Mesothelial cell of epicardium (in vitro differentiated cells): ENCODE data around the gene TTF1. TPM values are rescaled to one million over a fixed set of nuclear protein-coding genes. Genes with fewer than 3 reads are reported as not detected.

Experiments
- DNase-seq, 2 experiments: peaks; one replicate each; pipeline ENCODE4 v3.0.0; 2021; ENCODE audit warnings: low spot score in 2 of 2; ENCODE audit not compliant: unreplicated experiment in 2 of 2
- H3K27ac Mint-ChIP-seq: 2 replicates; pipeline ENCODE4 v1.8.0; 2021; ENCODE audit warnings: mixed read lengths
- H3K27me3 Mint-ChIP-seq: 2 replicates; pipeline ENCODE4 v1.8.0; 2021; ENCODE audit warnings: low read depth, mixed read lengths
- H3K36me3 Mint-ChIP-seq: 2 replicates; pipeline ENCODE4 v1.8.0; 2021; ENCODE audit warnings: mixed read lengths
- H3K4me1 Mint-ChIP-seq: 2 replicates; pipeline ENCODE4 v1.8.0; 2021; ENCODE audit warnings: mixed read lengths
- H3K4me3 Mint-ChIP-seq: 2 replicates; pipeline ENCODE4 v1.8.0; 2021; ENCODE audit warnings: mild to moderate bottlenecking, moderate library complexity, mixed read lengths
- H3K9me3 Mint-ChIP-seq: 2 replicates; pipeline ENCODE4 v1.8.0; 2021; ENCODE audit warnings: mixed read lengths
- total RNA-seq: library from RNA; stranded (reverse); gene quantifications from 3 replicates; pipeline ENCODE4 v1.2.1, GENCODE V29; 2021
- TF ChIP-seq, protein P1 (sequence below): fragments of 200-600 bp; sonication (generic); IDR thresholded peaks from one replicate; pipeline ENCODE4 v1.5.0; 2021; ENCODE audit warnings: antibody characterized with exemption; ENCODE audit not compliant: unreplicated experiment

The TTF1 gene
- total RNA-seq, 1 donor from 2014 or later, result 14.1 TPM

DNA sequence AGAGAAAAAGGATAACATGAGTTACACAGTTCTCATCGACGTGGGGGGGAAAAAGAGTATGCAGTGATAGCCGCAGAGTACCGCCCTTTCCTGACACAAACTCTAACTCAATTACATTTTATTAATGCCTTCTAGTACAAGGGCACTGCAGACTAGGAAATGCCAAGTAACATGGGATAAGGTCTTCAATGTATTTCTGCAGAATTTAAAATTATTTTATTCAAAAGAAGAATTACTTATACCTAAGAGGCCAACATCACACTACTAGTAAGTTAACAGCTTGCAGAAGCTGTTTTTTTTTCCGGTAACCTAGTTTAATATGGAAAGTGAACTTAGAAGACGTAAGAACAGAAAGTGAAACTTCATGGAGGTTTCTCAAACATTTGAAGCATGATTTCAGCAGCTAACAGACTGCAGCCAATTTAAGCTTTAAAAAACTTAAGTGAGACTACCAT lies 55.8 kb downstream of the TTF1 start:
- DNase-seq, result no peak
- H3K4me1 Mint-ChIP-seq, result peaks cover 26% of the 10 kb centered on the region
- H3K27ac Mint-ChIP-seq, result no peak overlapping the region
- H3K27me3 Mint-ChIP-seq, result no peaks in the 10 kb centered on the region
- no peaks in the 10 kb centered on the region for H3K9me3 Mint-ChIP-seq
- no peak overlapping the region for H3K4me3 Mint-ChIP-seq
- TF ChIP-seq, protein P1, sequence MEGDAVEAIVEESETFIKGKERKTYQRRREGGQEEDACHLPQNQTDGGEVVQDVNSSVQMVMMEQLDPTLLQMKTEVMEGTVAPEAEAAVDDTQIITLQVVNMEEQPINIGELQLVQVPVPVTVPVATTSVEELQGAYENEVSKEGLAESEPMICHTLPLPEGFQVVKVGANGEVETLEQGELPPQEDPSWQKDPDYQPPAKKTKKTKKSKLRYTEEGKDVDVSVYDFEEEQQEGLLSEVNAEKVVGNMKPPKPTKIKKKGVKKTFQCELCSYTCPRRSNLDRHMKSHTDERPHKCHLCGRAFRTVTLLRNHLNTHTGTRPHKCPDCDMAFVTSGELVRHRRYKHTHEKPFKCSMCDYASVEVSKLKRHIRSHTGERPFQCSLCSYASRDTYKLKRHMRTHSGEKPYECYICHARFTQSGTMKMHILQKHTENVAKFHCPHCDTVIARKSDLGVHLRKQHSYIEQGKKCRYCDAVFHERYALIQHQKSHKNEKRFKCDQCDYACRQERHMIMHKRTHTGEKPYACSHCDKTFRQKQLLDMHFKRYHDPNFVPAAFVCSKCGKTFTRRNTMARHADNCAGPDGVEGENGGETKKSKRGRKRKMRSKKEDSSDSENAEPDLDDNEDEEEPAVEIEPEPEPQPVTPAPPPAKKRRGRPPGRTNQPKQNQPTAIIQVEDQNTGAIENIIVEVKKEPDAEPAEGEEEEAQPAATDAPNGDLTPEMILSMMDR, result no peak
- H3K36me3 Mint-ChIP-seq, result peaks cover 26% of the 10 kb centered on the region

DNA sequence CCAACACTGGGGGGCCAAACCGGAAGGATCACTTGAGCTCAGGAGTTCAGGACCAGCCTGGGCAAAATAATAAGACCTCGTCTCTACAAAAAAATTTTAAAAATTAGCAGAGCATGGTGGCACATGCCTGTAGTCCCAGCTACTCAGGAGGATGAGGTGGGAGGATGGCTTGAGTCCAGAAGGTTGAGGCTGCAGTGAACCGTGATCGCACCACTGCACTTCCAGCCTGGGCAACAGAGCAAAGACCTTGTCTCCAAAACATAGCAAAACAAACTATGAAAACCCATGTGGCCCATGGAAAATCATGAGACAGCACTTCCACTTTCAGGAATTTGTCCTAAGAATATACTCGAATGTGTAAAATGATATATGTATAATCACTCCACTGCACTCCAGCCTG lies 58.0 kb downstream of the TTF1 start:
- TF ChIP-seq, protein P1, result no peak
- Mint-ChIP-seq H3K27me3 (no peaks in the 10 kb centered on the region), H3K9me3 (no peaks in the 10 kb centered on the region), H3K27ac (no peak overlapping the region), H3K4me3 (no peak overlapping the region), H3K36me3 (peaks cover 32% of the 10 kb centered on the region), H3K4me1 (peaks cover 18% of the 10 kb centered on the region)
- DNase-seq, result no peak

DNA sequence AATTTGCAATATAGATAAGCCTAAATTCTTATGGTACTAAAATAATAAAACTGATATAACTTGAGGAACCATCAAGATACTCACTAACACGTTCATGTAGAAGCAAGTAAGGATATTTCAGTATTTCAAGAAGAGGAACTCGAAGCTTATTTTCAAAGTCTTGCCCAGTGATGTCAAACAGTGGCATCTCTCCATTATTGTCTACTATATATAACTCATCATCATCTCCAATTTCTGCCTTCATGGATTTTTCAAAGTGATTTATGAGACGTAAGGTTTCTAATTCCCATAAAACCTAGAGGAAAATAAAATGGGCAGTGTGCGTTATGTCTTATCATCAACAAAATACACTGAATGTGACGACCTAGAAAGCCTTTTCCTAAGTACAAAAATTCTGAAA lies 60.5 kb downstream of the TTF1 start:
- Mint-ChIP-seq H3K27me3 (no peaks in the 10 kb centered on the region), H3K4me3 (no peak overlapping the region), H3K27ac (no peak overlapping the region), H3K4me1 (no peaks in the 10 kb centered on the region), H3K9me3 (no peaks in the 10 kb centered on the region), H3K36me3 (peaks cover 38% of the 10 kb centered on the region)
- TF ChIP-seq, protein P1, result no peak
- DNase-seq, result no peak

DNA sequence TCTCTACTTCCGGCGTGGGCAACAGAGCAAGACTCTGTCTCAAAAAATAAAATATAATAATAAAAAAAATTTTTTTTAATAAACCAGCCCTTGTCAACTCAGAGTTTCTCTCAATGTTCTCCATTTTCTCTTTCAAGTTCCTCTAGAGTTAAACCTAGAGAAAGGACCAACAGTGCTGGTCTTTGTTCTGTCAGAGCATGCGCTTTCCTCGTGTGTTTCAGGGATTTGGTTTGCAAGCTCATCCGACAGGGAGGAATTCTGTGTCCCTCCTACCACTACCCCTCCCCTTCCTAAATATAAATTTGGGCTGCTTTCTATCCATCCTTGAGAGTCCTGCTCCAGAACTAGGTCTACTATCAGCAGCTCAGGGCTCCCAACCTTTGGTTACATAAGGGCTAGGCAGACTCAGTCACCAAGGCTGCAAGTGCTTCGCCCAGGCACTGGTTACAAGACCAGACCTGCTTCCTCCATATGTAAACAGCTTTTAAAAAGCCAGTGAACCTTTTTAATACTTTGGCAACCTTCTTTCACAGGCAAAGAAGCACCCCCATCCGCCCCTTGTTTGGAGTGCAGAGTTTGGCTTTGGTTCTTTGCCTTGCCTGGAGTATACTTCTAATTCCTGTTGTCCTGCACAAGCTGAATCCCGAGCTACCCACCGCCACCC lies 65.3 kb downstream of the TTF1 start:
- DNase-seq, result no peak
- Mint-ChIP-seq H3K36me3 (peaks cover 53% of the 10 kb centered on the region), H3K4me3 (no peak overlapping the region), H3K4me1 (no peaks in the 10 kb centered on the region), H3K9me3 (no peaks in the 10 kb centered on the region), H3K27me3 (no peaks in the 10 kb centered on the region), H3K27ac (no peak overlapping the region)
- TF ChIP-seq, protein P1, result no peak

DNA sequence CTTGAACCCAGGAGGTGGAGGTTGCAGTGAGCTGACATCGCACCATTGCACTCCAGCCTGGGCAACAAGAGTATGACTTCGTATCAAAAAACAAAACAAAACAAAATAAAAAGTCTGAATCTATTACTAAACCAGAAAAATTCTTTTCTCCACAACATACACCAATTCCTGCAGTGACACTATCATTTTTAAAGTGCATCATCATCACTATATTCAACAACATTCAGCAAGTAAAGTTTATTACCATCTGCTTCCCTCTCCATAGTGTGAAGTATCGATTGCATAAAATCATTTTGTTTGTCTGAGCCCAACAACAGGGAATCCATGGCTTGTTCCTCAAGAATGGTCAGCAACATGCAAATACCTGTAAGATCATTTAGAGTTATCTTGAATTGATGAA lies 72.3 kb downstream of the TTF1 start:
- Mint-ChIP-seq H3K9me3 (peaks cover 7% of the 10 kb centered on the region), H3K27me3 (no peaks in the 10 kb centered on the region), H3K36me3 (peaks cover 70% of the 10 kb centered on the region), H3K27ac (no peak overlapping the region), H3K4me1 (no peaks in the 10 kb centered on the region), H3K4me3 (no peak overlapping the region)
- TF ChIP-seq, protein P1, result no peak
- DNase-seq, result no peak
